Subcutaneous adipose tissue (tissue), 4 donors: ENCODE data around the gene ADGRG2. TPM values are rescaled to one million over a fixed set of nuclear protein-coding genes. Genes with fewer than 3 reads are reported as not detected.

Experiments used
- CTCF ChIP-seq: fragments of 450-650 bp; IDR thresholded peaks from one replicate; pipeline ENCODE4 v1.5.1; 2016; ENCODE audit warnings: low read depth, mild to moderate bottlenecking, control low read depth, antibody characterized with exemption, moderate library complexity
- total RNA-seq, 4 donors: library from RNA; depleted of rRNA; stranded (reverse); fragments of >200 nt; gene quantifications; one replicate each; pipeline ENCODE4 v1.1.0, GENCODE V29; 2016

Gene ADGRG2
- total RNA-seq, 4 donors from 2014 or later = 1.1 to 6.8 (median 3.8) TPM

- TF ChIP-seq CTCF = no peak
These were observed 137.2 kb downstream of the ADGRG2 start for GRCh38 chrX:18985186-18985435.

DNA sequence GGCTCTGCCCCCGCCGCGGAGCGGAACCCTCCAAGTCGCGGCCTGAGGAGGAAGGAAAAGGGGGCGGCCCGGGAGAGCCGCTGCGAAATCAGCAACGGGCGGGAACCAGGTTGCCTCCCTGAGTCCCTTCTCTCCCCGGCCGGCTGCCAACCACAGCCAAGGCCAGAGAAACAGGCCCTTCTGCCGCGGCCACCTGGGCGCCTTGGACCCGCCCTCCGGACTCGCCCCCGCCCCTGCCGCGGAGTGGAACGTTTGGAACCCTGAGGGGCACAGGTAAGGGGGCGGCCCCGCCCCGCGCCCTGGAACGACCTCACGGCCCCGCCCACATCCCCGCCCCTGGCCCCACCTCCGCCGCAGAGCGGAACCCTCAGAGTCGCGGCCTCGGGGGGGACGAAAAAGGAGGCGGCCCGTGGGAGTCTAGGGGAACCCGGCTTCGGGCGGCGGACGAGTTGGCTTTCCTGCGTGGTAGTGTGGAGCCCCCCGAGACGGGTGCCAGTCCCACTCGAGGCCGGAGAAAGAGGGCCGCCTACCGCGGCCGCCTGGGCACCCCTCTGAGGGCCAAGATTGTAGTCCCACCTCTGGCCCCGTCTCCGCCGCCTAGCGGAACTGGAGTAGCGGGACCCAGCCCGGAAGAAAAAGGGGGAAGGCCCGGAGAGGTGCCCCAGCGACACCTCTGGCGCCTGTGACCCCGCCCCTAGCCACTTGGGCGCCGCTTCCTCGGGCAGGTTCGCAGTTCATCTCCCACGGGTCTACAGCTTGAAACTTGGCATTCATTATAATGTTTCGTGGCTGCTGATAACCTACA is 137.7 kb downstream of the ADGRG2 start:
- TF ChIP-seq CTCF = no peak

- TF ChIP-seq CTCF = no peak
These were observed 138.4 kb downstream of the ADGRG2 start, which contains the start of gene PHKA2 for GRCh38 chrX:18983666-18984380. TSS of gene PHKA2 (minus strand) at chrX:18984114. CDS start at chrX:18983932, 182 bp downstream.

DNA sequence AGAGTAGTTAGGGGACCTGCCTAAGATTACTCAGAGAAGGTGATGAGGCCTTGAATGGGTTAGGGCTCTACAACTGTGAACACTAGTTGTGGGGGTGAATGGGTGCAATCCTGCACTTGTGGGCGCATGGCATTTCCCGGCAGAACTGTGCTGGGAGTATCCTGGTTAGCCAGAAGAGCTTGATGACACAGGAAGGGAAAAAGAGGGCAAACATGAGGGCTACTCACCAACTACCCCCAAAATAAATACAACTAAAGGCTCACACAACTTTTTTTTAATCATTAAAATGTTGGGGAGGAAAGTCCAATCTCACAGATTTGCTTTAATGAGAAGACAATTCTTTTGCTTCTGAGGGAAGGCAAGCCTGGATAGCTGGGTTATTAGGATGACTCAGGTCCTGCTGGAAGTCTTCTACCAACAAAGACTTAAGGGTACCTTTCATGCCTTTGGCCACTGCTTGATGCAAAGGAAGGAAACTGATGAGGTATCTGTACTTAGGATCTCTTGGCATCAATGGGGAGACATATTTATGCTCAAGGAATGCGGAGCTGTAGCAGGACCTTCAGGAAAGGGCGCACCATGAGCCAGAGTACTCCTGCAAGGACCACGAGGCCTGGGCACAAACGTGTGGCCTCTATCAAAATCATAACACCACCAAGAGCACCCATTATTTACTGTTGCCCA is 141.0 kb downstream of the ADGRG2 start:
- TF ChIP-seq CTCF = no peak

- no peak for TF ChIP-seq CTCF
These were observed 147.3 kb downstream of the ADGRG2 start for GRCh38 chrX:18974993-18975392.

- no peak for TF ChIP-seq CTCF
These were observed 148.6 kb downstream of the ADGRG2 start for GRCh38 chrX:18973527-18974192.
